Hepatic stellate cell (primary cell): Measurements from ENCODE around the gene PDLIM1.

ENCODE experiments used
- DNase-seq: peaks from one replicate; pipeline ENCODE4 v3.0.0; 2011; ENCODE audit warnings: low spot score

PDLIM1 gene

DNA sequence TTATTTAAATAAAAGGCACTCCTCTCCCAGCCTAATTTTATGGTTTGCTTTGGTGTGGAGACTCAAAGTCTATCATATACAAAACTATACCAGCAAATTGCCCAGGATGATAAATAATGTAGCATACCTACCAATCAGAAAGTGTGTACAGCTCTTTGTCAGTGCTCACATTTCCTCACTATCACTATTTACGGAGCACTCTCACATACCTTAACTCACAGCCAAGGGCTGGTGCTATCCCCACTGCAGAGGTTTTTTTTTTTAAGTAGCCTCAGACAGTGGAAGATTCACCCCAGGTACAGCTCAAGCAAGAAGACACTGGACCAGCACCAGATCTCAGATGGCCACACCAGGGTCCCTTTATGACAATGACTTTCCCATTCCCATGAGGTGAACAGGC lies 2.5 kb downstream of the PDLIM1 start:
- no peak for DNase-seq

DNA sequence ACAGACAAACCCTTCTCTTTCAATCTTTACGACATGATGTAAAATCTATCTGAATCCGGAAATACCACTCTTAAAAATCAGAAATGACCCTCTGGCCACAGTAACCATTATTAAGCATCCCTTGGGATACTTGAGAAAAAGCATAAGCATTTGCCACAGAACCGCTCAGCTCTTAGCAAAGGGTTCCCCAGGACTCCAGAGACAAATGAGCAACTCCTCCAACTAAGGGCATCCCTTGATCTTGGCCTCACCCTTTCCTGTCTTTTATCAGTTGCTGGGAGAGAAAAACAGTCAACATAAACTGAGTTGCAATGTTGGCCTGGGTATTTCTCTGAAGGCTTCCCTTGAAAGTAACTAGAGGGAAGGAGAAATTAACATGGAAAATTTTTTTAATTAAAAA lies 3.5 kb downstream of the PDLIM1 start:
- peak; percentile 63 for DNase-seq

DNA sequence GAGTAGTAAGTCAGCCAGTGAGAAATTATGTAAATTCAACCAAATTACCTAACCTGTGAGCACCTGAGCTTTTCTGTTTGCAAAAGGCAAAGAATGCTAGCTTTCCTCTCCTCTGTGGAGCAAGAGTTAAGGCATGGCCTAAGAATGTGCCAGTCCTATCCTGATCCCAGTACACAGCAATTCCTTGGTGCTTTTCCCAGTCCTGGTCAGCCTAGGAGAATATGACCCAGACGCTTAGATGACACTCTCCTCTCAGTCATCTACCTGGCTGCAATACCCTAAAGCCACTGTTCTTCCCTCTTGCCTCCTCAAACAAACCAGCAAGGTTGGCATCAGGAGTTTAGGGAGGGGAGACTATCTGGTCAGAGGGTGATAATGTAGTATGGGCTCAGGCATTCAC lies 4.1 kb downstream of the PDLIM1 start:
- no peak for DNase-seq

DNA sequence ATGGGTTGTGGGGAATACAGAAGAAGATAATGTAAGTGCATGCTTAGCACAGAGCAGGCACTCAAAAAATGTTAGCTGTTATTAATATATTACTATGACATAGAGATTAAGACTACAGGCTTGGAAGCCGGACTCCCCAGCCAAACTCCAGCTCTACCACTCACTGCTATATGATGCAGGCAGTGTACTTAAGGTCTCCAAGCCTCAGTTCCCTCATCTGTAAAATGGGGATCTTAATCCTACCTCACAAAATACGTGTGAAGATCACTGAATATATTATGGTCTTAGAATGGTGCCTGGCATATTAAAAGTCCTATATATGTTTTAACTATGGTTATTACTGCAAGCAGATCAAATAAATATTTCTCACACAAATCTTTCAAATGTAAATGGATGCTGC lies 5.2 kb downstream of the PDLIM1 start:
- DNase-seq = no peak

DNA sequence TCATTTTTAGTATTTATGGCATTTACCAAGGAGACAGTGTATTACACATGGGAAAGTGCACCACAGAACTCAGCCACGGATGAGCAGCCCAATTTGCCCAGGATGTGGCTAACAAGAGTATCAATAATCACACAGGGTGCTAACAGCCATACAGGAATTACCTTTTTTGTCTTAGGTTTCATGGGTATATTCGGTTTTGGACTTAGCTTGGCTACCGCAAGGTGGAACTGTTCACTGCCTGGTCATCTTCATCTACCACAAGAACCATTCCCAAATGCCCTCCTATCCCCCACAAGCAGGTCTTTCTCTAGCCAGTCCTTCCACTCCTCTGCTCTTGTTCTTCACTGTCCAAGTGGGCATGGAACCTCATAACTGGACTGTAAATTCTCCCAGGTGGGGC lies 6.0 kb downstream of the PDLIM1 start:
- DNase-seq = no peak

DNA sequence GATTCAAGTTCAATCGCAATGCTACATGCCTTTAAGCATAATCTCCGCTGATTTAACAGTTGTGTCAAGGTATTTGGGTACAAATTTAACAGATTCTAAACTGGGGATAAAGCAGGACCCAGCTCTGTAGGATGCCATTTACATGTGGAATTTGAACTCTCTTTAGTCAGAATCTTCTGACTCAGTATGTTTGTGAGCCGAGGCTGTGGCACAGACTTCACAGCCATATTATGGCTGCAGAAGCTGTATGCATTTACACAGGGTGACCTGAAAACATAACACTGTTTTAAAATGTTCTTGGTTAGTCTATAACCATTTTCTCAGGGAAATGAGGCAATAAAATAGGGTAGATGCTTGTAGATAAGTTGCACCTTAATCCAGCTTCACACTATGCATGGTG lies 8.7 kb downstream of the PDLIM1 start:
- DNase-seq = no peak

DNA sequence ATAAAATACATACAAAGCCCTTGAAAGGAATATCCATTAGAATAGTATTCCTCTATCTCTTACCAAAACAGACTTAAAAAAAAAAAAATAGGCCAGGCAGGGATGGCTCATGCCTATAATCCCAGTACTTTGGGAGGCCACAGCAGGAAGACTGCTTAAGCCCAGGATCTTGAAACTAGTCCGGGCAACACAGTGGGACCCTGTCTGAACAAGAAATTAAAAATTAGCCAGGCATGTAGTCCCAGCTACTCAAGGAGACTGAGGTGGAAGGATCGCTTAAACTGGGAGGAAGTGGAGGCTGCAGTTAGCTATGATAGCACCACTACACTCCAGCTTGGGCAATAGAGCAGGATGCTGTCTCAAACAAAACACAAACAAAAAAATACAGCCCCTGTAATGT lies 9.6 kb downstream of the PDLIM1 start:
- DNase-seq = no peak

DNA sequence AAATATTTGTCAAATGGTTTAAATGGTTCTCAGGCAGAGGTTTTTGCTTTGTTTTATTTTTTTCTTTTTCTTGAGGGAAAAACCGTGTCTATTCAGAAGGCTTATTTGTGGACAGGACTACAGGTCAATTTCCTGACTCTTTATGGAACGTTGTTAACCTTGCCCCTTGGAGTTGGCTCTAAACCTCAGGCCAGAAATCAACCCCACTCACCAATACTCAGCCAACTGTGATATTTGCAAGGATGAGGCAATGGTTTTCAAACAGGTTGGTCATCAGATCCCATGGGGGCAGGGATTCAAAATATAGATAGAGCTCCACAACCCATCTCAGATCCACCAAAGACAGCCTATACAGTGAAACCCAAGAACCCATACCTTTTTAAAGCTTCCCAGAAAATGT lies 10.2 kb downstream of the PDLIM1 start:
- no peak for DNase-seq

DNA sequence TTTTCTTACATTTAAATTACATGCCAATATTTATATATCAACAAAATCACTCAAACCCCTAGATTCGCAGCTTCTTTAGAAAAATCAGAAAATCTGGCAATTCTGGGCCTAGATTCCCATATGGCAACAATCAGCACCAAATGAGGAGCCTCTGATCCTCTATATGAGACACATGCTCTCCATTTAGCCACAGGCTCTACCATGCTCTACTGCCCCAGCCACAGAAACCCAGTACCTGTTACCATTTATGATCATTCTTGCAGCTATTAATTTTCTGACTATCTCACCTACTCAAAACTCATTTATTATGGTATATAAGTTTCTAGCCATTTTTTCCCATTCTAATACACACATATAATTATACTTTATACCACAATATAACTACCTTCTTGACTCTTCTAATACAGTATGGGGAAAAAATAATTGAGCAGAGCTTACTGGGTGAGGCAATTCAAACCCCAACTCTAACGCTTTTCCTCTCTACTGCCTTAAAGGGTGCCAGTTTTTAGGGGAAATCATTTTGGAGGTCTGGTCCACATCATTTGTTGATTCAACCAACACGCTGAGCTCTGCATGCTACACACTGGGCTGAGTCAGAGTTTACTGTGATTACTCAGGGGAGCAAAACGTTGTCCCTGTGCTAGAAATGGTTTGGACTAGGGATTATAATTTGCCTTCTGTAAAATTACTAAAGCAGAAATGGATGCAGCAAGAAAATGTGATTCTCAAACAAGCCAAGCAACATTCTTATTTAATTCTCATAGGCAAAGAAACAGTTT lies 11.6 kb downstream of the PDLIM1 start:
- peak; percentile 54 for DNase-seq

DNA sequence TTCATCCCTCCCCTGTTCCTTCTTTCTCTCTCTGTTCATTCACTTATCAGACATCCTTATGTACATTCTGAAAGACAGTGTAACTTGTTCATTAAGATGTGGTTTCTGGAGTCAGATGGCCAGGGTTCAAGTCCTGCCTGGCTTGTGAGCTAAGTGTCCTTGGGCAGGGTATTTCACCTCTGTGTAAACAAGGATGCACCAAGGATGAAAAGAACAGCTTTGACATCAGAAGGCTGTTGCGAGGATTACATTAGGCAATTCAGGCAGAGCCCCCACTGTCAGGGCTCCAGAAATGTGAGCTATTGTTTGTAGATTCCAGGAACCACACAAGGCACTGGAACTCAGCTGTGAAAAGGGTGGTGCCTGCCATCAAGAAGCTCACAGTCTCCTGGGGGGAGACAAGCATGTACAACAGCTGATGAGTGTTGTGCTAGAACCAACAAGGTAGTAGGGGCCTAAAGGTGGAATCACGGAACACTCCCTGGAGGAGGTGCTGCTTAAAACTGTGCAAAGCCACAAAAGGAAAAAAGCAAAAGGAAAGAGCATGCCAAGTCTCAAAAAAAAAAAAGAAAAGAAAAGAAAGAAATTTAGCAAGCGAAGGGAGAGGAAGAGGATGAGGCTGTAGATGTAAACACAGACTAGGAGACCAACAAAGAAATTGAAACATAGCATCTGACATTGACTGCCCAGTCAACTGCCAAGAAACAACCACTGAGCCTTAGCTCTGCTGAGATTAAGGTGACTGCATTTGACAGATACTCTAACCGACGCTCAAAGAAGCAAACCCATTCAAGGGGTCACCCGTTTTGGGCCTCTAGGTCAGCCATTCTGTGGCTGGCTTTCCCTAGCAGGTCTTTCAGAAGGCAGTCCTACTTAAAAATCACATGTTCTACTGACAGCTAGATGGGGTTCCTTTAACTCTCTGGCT lies 12.5 kb downstream of the PDLIM1 start:
- DNase-seq = no peak

DNA sequence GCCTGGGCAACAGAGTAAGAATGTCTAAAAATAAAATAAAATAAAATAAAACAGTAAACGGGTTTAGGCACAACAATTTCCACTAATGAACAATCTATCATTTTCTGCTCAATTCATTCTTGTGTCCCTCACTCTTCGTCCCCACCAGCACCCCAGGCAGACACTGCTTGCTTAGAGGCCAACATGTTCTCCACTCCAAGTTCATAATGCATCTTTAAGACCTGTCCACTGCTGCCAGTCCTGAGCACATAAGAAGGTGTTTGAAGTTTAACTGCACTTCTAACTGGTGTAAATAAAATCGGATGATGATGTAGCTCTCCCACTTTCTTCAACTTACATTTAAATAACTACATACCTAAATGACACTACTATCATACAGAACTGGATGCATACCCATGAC lies 13.2 kb downstream of the PDLIM1 start:
- no peak for DNase-seq

DNA sequence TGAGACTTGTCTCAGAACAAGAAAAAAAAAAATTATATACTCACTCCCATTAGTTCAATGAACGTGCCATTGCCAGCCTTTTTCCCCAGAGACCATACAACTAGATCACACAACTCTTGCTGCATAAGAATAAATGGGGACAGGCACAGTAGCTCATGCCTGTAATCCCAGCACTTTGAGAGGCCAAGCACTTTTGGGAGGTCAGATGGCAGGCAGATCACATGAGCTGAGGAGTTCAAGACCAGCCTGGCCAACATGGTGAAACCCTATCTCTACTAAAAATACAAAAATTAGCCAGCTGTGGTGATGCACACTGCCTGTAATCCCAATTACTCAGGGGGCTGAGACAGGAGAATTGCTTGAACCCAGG lies 13.6 kb downstream of the PDLIM1 start:
- no peak for DNase-seq

DNA sequence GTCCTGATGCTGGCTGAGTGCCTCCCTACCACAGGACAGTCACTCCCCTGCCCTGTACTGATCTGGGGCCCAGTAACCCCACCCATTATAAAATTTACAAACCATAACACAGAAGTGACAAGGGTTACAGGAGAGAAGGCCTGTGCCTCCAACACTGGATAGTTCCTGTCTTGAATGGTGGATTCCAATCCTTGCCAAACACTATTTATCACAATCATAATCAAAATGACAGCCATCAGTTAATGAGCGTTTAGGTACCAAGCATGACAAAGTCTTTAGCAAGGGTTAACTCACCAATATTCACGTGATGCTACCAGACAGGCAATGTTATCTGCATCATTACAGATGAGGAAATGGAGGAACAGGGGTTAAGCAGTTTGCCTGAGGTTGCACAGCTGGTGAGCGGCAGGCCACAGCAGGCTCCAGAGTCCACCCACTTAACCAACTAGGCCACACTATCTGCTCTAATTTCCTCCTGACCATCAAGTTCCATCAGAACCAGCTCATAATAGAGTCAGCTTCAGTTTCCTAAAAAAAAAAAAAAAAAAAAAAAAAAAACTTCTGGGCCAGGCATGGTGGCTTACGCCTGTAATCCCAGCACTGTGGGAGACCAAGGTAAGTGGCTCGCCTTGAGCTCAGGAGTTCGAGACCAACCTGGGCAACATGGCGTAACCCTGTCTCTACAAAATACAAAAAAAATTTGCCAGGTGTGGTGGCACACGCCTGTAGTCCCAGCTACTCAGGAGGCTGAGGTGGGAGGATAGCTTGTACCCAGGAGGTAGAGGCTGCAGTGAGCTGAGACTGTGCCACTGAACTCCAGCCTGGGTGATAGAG lies 14.2 kb downstream of the PDLIM1 start:
- no peak for DNase-seq

DNA sequence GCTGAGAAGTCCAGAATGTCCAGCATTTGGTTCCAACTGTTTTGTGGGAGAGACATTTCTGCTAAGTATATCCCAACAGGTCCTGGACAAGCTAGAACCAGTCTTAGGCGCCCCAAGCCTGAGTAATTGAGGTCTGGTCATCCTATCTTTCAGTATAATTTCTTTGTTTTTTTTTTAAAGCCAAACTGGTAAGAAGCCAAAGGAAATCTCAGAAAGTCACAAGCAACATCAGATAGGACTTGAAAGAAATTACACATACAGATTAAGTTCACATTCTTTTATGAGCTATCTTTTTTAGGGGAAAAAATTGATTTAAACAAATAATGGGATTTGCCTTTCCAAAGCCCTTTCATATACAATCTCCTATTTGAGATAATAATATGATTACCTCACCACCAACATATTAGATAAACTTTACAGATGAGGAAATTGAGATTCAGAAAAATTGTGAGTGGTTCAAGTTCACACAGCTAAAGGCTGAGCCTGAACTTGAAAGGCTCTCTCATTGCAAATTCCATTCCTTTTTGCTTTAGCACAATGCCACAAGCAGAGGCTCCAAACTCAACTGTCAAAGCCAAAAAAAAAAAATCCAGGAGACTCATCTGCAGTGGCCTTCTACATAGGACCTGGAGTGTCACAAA lies 15.0 kb downstream of the PDLIM1 start:
- DNase-seq = no peak

DNA sequence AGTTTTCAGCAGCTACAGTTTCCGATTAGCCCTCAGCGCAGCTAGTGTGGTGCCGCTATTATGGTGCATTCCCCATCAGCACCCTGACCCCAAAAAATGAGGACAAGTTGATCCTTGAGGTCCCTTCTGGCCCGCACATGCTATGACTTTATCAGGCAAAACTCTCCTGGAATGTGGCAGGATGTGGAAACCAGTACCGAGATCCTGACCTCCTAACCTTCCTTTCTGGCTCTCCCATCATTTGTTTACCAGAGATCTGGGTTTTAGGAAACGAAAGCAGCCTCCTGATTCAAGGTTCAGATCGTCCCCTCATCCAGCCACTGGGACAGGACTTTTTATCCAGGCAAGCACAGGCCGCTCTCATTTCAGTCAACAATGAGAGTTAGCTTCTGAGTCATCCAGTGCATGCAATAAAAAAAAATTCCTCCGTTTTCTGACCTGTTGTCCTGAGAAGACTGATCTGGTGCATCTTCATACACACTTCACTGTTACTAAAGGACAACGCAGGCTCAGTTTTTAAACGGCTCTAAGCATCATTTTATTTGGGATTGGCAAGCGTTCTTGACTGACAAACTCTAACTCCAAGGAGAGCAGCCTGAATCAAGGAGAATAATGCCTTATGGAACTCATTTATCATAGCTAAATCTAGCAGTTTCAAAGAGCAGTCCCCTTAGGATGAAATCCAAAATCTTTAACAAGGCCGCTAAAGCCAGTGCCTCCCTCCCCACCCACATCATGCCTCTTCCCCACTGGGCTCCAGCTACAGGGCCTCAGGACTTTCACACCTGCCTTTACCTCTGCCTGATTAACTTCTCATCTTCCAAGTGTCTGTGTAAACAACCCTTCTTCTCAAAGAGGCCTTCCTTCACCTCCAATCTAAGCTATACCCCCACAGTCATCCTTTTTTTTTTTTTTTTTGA lies 17.1 kb downstream of the PDLIM1 start:
- DNase-seq = peak; percentile 76

DNA sequence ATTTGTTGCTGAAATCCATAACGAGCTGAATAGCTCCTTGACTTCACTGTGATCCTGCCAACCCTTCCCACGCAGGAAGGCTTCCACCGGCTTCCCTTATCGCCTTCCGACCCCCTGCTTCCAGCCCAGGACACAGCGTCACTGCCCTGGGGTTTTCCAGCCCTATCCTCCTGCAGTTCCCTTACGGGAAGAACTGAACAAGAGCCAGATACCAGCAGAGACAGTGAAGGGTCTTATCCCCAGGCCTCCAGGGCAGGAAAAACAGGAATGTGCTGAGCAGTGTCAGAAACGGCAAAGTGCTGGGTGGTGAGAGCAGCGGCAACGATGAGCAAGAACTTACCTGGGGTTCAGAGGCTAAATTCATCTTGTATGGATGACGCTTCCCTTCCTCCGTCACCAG lies 22.4 kb downstream of the PDLIM1 start:
- no peak for DNase-seq

DNA sequence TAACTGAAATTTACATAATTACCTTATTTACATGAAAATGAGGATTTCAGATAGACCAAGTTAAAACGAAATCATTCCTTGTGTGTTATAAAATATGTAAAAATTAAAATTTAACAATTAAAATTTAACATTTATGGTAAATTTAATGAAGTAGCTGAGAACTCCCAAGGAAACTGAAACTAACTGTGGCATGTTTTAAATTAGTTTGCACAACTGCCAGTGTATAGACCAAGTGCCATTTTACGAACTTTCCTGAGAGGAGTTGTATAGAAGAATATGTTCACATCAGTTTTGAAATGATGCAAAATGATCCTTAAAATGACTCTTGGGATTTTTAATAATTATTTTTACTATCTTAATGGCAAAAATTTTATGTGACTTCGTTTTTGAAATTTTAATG lies 23.6 kb downstream of the PDLIM1 start:
- no peak for DNase-seq

DNA sequence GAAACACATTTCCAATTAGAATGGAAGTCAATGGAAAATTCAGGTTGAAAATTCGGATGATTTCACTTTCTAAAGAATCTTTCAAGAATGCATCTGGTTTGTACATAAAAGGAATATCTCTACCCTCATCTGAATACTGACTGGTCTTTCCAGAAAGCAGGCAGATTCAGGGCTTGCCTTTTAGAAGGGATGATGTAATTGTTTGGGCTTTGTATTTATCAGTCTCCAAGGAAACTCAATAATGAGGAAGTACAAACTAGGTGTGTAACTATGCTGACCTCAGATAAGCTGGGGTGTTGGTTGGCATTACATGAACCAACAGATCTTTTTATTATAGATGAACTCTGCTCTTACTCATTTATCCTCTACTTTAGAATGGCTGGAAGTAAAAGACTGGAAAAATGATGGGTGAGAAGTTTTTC lies 24.1 kb downstream of the PDLIM1 start:
- peak; percentile 66 for DNase-seq

DNA sequence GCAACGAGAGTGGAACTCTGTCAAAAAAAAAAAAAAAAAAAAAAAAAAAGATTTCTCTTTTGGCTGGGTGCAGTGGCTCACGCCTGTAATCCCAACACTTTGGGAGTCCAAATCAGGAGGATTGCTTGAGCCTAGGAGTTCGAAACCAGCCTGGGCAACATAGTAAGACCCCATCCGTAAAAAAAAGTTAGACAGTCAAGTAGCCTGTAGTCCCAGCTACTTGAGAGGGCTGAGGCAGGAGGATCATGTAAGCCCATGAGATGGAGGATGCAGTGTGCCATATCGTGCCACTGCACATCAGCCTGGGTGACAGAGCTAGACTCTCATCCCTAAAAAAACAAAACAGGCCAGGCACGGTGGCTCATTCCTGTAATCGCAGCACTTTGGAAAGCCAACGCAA lies 25.2 kb downstream of the PDLIM1 start:
- no peak for DNase-seq

DNA sequence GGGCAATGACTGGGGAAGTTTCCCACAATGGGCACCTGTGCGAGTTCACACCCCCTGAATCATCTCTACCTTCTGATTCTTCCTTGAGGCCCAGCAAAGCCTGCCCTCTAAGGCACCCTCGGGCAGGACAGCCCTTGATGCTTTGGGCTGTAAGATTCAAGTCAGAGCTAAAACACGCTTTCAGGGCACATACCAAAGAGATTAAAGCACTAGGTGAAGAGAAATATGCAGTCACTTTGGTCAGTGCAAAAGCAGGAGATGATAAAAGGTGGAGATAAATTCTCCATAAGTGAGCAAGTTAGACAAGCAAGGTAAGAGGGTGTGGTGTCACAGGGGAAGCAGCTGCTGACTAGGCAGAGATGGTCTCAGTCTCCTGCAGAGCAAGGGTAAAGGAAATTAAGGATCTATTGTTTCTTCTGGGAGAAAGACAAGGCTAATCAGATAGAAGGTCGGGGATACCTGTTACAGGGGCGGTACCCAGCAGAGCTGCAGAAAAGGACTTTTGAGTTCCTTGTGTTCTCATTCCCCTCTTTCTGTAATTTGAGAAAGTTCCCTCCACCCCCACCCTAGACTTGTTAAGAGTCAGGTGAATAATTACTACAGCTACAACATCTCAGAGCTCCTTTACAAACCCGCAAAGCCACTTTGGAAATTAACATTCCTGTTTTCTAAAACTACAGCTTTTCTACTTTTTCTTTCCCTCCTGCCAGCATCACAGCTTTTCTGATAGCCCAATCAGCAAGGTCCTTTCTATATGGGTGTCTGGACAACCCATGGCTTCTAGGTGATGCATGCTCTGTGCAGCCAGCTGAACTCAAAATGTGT lies 26.4 kb downstream of the PDLIM1 start:
- no peak for DNase-seq
